GM12891 (cell line): ENCODE results near the gene B3GNT3.

Experiments used
- POLR2A ChIP-seq: IDR thresholded peaks from 2 replicates; pipeline ENCODE4 v1.6.1; 2011; ENCODE audit warnings: low read depth, low read length, control low read depth
- POU2F2 ChIP-seq: IDR thresholded peaks from 2 replicates; pipeline ENCODE4 v1.6.1; 2011; ENCODE audit warnings: low read depth, mild to moderate bottlenecking, control low read depth, low read length, moderate library complexity
- TAF1 ChIP-seq: IDR thresholded peaks from 2 replicates; pipeline ENCODE4 v1.6.1; 2011; ENCODE audit warnings: low read depth, low read length, control low read depth

GRCh38 chr19:17861542-17862402 lies 66.8 kb downstream of the B3GNT3 start:
- TF ChIP-seq POLR2A (0 out of 2 replicates have a peak, but pooled peaks have one; percentile 43), TAF1 (no peak), POU2F2 (no peak)
